ENCODE data around the gene CRYBA2. TPM values are rescaled to one million over a fixed set of nuclear protein-coding genes. Genes with fewer than 3 reads are reported as not detected.

The CRYBA2 gene
- total RNA-seq, 1 experiment from 2014 or later = not detected

DNA sequence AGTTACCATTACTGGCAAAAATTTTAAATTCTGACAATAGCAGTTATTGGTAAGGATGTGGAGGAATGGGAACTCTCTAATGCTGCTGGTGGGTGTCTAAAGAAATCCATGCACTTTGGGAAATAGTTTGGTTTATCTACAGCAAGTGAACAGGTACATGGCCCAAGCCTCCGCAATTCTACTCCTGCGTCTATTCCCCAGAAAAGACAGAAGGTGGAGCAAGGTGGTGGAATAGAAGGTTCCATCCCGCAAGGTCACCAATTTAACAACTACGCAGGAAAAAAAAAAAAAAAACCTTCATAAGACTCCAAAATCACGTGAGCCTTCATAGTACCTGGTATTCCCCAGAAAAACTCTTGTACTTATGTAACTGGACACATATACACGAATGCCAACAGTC, 41.6 kb upstream of the CRYBA2 start:
- Histone ChIP-seq H3K27ac (ENCODE audit: low read length) (no peak overlapping the region), H3K9me3 (ENCODE audit: control insufficient read depth, insufficient read depth, low read depth, low read length) (no peaks in the 10 kb centered on the region), H3K27me3 (ENCODE audit: control insufficient read depth, insufficient read depth, low read length) (peaks cover 2% of the 10 kb centered on the region; the same call in 1 of the 2 replicates), H3K4me3 (ENCODE audit: low read depth in 2 of 2, low read length in 2 of 2) (no peak overlapping the region), H3K36me3 (ENCODE audit: control insufficient read depth, insufficient read depth, low read length) (no peaks in the 10 kb centered on the region), H3K4me1 (ENCODE audit: control insufficient read depth, insufficient read depth, low read length) (no peaks in the 10 kb centered on the region)
- intact Hi-C loops (cut with micrococcal nuclease; ENCODE audit: unreplicated experiment) = no loop called here
- DNase-seq (ENCODE audit: low read depth, low spot score) = no peak
- POLR2A ChIA-PET = no interaction called here
- in situ Hi-C loops (cut with HindIII; ENCODE audit: low pct_unique_long_range_greater_than_20kb, low sequenced_read_pairs) = no loop called here
- no peak for TF ChIP-seq TCF7L2 (IDR thresholded peaks at IDR 0.05; ENCODE audit: low read depth, low read length)
- TF ChIP-seq SIN3A (IDR thresholded peaks at IDR 0.05; ENCODE audit: borderline replicate concordance, insufficient read depth, low read depth, low read length) = no peak
- TF ChIP-seq, protein P1, sequence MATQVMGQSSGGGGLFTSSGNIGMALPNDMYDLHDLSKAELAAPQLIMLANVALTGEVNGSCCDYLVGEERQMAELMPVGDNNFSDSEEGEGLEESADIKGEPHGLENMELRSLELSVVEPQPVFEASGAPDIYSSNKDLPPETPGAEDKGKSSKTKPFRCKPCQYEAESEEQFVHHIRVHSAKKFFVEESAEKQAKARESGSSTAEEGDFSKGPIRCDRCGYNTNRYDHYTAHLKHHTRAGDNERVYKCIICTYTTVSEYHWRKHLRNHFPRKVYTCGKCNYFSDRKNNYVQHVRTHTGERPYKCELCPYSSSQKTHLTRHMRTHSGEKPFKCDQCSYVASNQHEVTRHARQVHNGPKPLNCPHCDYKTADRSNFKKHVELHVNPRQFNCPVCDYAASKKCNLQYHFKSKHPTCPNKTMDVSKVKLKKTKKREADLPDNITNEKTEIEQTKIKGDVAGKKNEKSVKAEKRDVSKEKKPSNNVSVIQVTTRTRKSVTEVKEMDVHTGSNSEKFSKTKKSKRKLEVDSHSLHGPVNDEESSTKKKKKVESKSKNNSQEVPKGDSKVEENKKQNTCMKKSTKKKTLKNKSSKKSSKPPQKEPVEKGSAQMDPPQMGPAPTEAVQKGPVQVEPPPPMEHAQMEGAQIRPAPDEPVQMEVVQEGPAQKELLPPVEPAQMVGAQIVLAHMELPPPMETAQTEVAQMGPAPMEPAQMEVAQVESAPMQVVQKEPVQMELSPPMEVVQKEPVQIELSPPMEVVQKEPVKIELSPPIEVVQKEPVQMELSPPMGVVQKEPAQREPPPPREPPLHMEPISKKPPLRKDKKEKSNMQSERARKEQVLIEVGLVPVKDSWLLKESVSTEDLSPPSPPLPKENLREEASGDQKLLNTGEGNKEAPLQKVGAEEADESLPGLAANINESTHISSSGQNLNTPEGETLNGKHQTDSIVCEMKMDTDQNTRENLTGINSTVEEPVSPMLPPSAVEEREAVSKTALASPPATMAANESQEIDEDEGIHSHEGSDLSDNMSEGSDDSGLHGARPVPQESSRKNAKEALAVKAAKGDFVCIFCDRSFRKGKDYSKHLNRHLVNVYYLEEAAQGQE (IDR thresholded peaks at IDR 0.05; ENCODE audit: insufficient read depth in 1 of 2, low read depth in 2 of 2, low read length in 1 of 2) = no peak
- no peak for TF ChIP-seq POLR2AphosphoS5 (IDR thresholded peaks at IDR 0.05; ENCODE audit: low read depth, low read length)
- TF ChIP-seq CTCF (IDR thresholded peaks at IDR 0.05) = no peak
- ATAC-seq = no peak
- BruUV-seq (replicated peaks) = no TSS peak
- CTCF ChIA-PET = no interaction called here

DNA sequence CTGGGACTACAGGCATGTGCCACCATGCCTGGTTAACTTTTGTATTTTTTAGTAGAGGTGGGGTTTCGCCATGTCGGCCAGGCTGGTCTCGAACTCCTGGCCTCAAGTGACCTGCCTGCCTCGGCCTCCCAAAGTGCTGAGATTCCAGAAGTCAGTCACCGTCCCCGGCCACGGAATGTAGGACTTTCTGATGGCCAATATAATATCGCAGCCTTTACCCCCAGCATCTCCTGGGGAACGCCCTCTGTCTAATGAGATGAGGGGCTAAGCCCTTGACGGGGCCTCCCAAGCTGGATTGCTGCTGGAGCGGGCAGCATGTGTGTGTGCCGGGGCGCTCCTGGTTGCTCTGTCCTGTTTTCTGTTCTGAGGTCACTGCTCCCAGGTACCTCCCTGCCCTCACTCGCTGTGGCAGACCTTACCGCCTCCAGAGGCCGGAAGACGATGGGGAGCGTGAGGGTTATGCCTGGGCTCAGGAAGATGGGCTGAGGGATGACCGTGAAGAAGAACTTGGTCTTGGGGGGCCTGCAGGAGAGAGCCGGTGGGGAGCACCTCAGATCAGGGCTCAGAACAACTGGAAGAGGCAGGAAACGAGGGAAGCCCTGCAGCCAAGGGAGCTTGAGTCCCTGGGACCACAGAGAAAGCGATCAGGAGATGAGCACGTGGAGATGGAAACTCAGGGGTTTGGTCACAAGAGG, 39.0 kb upstream of the CRYBA2 start:
- ChIA-PET POLR2A (no interaction called here), CTCF (interaction anchor here (0.6 kb wide), 1 partner anchor 151 kb away, joined by 5 read pairs; the partner anchor contains the start of gene WNT10A)
- intact Hi-C loops (cut with micrococcal nuclease; ENCODE audit: unreplicated experiment) (no loop called here), in situ Hi-C loops (cut with HindIII; ENCODE audit: low pct_unique_long_range_greater_than_20kb, low sequenced_read_pairs) (no loop called here)
- H3K4me1 ChIP-seq (ENCODE audit: control insufficient read depth, insufficient read depth, low read length) = no peaks in the 10 kb centered on the region
- no peaks in the 10 kb centered on the region for H3K9me3 ChIP-seq (ENCODE audit: control insufficient read depth, insufficient read depth, low read depth, low read length)
- no TSS peak for BruUV-seq (replicated peaks)
- no peaks in the 10 kb centered on the region for H3K36me3 ChIP-seq (ENCODE audit: control insufficient read depth, insufficient read depth, low read length)
- ATAC-seq (no peak), DNase-seq (ENCODE audit: low read depth, low spot score) (no peak)
- no peak overlapping the region for H3K27ac ChIP-seq (ENCODE audit: low read length)
- TF ChIP-seq TCF7L2 (IDR thresholded peaks at IDR 0.05; ENCODE audit: low read depth, low read length) (no peak), SIN3A (IDR thresholded peaks at IDR 0.05; ENCODE audit: borderline replicate concordance, insufficient read depth, low read depth, low read length) (no peak), POLR2AphosphoS5 (IDR thresholded peaks at IDR 0.05; ENCODE audit: low read depth, low read length) (no peak), CTCF (IDR thresholded peaks at IDR 0.05) (no peak)
- TF ChIP-seq, protein P1 (IDR thresholded peaks at IDR 0.05; ENCODE audit: insufficient read depth in 1 of 2, low read depth in 2 of 2, low read length in 1 of 2) = no peak
- peaks cover 2% of the 10 kb centered on the region; the same call in 1 of the 2 replicates for H3K27me3 ChIP-seq (ENCODE audit: control insufficient read depth, insufficient read depth, low read length)
- H3K4me3 ChIP-seq (ENCODE audit: low read depth in 2 of 2, low read length in 2 of 2) = no peak overlapping the region
